Keratinocyte (primary cell): ENCODE data around the gene NCS1. TPM values are rescaled to one million over a fixed set of nuclear protein-coding genes. Genes with fewer than 3 reads are reported as not detected.

ENCODE experiments used
- DNase-seq: peaks from one replicate; pipeline ENCODE4 v3.0.0-alpha.2; 2011; ENCODE audit warnings: low read depth, missing footprints, low spot score
- FAIRE-seq: peaks from 2 replicates; lab custom pipeline; 2011; peaks lifted over from hg19 to GRCh38; lab: Jason Lieb, UNC
- H2AFZ ChIP-seq: 2 replicates; pipeline ENCODE4 v1.6.0; 2012; ENCODE audit warnings: low read length, control low read depth, inconsistent platforms; ENCODE audit not compliant: control insufficient read depth
- H3K27ac ChIP-seq: 2 replicates; pipeline ENCODE4 v1.5.1; 2011; ENCODE audit warnings: low read length; ENCODE audit not compliant: control insufficient read depth, insufficient read depth
- H3K27me3 ChIP-seq: 3 replicates; pipeline ENCODE4 v1.6.0; 2011; ENCODE audit warnings: low read length; ENCODE audit not compliant: control insufficient read depth, insufficient read depth; ENCODE audit errors: extremely low read depth
- H3K36me3 ChIP-seq, 2 experiments: 2 replicates in 1 of 2; 3 replicates in 1 of 2; pipeline ENCODE4 v1.5.1; 2011; ENCODE audit warnings: low read length in 2 of 2, mild to moderate bottlenecking in 1 of 2; ENCODE audit not compliant: control insufficient read depth in 2 of 2, insufficient read depth in 2 of 2; ENCODE audit errors: extremely low read depth in 1 of 2
- H3K4me1 ChIP-seq: 3 replicates; pipeline ENCODE4 v1.5.1; 2011; ENCODE audit warnings: low read length; ENCODE audit not compliant: control insufficient read depth, insufficient read depth; ENCODE audit errors: extremely low read depth
- H3K4me2 ChIP-seq: 3 replicates; pipeline ENCODE4 v1.6.0; 2011; ENCODE audit warnings: low read depth, low read length; ENCODE audit not compliant: control insufficient read depth, insufficient read depth; ENCODE audit errors: extremely low read depth
- H3K4me3 ChIP-seq, 3 experiments: fragments of 200-600 bp in 1 of 3; sonication (generic) in 1 of 3; 2 replicates in 2 of 3; 3 replicates in 1 of 3; pipeline ENCODE4 v1.5.1; 2011 to 2016; ENCODE audit warnings: low read length in 3 of 3, mild to moderate bottlenecking in 3 of 3, control low read depth in 2 of 3, inconsistent platforms in 1 of 3, low read depth in 1 of 3, mixed read lengths in 1 of 3, mixed run types in 1 of 3, moderate library complexity in 1 of 3; ENCODE audit not compliant: control insufficient read depth in 2 of 3, insufficient read depth in 2 of 3; ENCODE audit errors: extremely low read depth in 1 of 3
- H3K79me2 ChIP-seq: 2 replicates; pipeline ENCODE4 v1.6.0; 2012; ENCODE audit warnings: low read length; ENCODE audit not compliant: control insufficient read depth, insufficient read depth
- H3K9ac ChIP-seq: 3 replicates; pipeline ENCODE4 v1.6.0; 2011; ENCODE audit warnings: low read length; ENCODE audit not compliant: control insufficient read depth, insufficient read depth; ENCODE audit errors: extremely low read depth
- H3K9me1 ChIP-seq: 3 replicates; pipeline ENCODE4 v1.6.0; 2011; ENCODE audit warnings: low read length; ENCODE audit not compliant: control insufficient read depth, insufficient read depth; ENCODE audit errors: extremely low read depth
- H3K9me3 ChIP-seq: 2 replicates; pipeline ENCODE4 v1.5.1; 2012; ENCODE audit warnings: low read depth, low read length; ENCODE audit not compliant: control insufficient read depth
- H4K20me1 ChIP-seq: 3 replicates; pipeline ENCODE4 v1.6.0; 2011; ENCODE audit warnings: low read length; ENCODE audit not compliant: control insufficient read depth, insufficient read depth; ENCODE audit errors: extremely low read depth
- CTCF ChIP-seq, 3 experiments: IDR thresholded peaks in 1 of 3; conservative IDR thresholded peaks in 1 of 3; optimal IDR thresholded peaks in 1 of 3; 2 replicates in 2 of 3; 3 replicates in 1 of 3; pipeline versions ENCODE3 to v1.5.1; 2011; ENCODE audit warnings: low read length in 3 of 3, mild to moderate bottlenecking in 3 of 3, moderate library complexity in 2 of 3, control low read depth in 1 of 3, inconsistent platforms in 1 of 3; ENCODE audit not compliant: insufficient read depth in 2 of 3; ENCODE audit errors: extremely low read depth in 1 of 3
- EZH2 ChIP-seq: IDR thresholded peaks from one replicate; pipeline ENCODE4 v1.6.1; 2012; ENCODE audit warnings: inconsistent platforms, mild to moderate bottlenecking, low read length, moderate library complexity
- dilution Hi-C: fragments of 300-500 bp; cut with MboI; formaldehyde crosslinking; loops from one replicate; pipeline ENCODE4 v1.7.0; 2020; ENCODE audit warnings: low sequenced_read_pairs; ENCODE audit not compliant: extremely low pct_ligation_motif_present
- polyA plus RNA-seq, 5 experiments: library from polyadenylated mRNA; depleted of rRNA in 3 of 5; stranded (reverse) in 3 of 5; stranded (forward) in 1 of 5; unstranded in 1 of 5; fragments of >200 nt; gene quantifications; 1 replicate in 1 of 5; 2 replicates in 3 of 5; 3 replicates in 1 of 5; pipeline versions ENCODE4 v1.2.1 to v1.2.3, GENCODE V29; 2011 to 2012; ENCODE audit warnings: missing spikeins in 2 of 5, low read depth in 1 of 5, low replicate concordance in 1 of 5

The NCS1 gene
- polyA plus RNA-seq, 1 donor (not counting 4 experiments of a cell fraction or from before 2014, with no cell fraction given): 49.1 TPM

GRCh38 chr9:130157079-130157478 is 15.1 kb upstream of the NCS1 start:
- Histone ChIP-seq H4K20me1 (no peaks in the 10 kb centered on the region), H3K9ac (no peak overlapping the region), H3K36me3 (no peaks in the 10 kb centered on the region), H3K4me1 (no peaks in the 10 kb centered on the region), H3K79me2 (no peaks in the 10 kb centered on the region), H3K27ac (no peak overlapping the region), H3K4me3 (no peak overlapping the region), H3K9me1 (no peaks in the 10 kb centered on the region), H3K9me3 (no peaks in the 10 kb centered on the region), H3K27me3 (no peaks in the 10 kb centered on the region), H3K4me2 (no peak overlapping the region), H2AFZ (no peak overlapping the region)
- dilution Hi-C loops: no loop called here
- no peak for DNase-seq
- no peak for FAIRE-seq
- no peak for TF ChIP-seq CTCF (optimal IDR thresholded peaks at IDR 0.05 in 1 of 3, IDR thresholded peaks at IDR 0.05 in 1 of 3, conservative IDR thresholded peaks at IDR 0.05 in 1 of 3; ENCODE audit: extremely low read depth in 1 of 3, insufficient read depth in 2 of 3, low read length in 3 of 3)
- TF ChIP-seq EZH2: no peak

- Histone ChIP-seq H3K4me1 (no peaks in the 10 kb centered on the region), H4K20me1 (no peaks in the 10 kb centered on the region), H3K9me1 (no peaks in the 10 kb centered on the region), H3K27ac (no peak overlapping the region), H3K4me2 (no peak overlapping the region), H3K9me3 (no peaks in the 10 kb centered on the region), H2AFZ (no peak overlapping the region), H3K79me2 (no peaks in the 10 kb centered on the region), H3K36me3 (no peaks in the 10 kb centered on the region), H3K4me3 (no peak overlapping the region), H3K27me3 (no peaks in the 10 kb centered on the region), H3K9ac (no peak overlapping the region)
- TF ChIP-seq EZH2 (no peak), CTCF (optimal IDR thresholded peaks at IDR 0.05 in 1 of 3, IDR thresholded peaks at IDR 0.05 in 1 of 3, conservative IDR thresholded peaks at IDR 0.05 in 1 of 3; ENCODE audit: extremely low read depth in 1 of 3, insufficient read depth in 2 of 3, low read length in 3 of 3) (no peak)
- DNase-seq (no peak), FAIRE-seq (no peak)
- dilution Hi-C loops: no loop called here
Measured at GRCh38 chr9:130158001-130158400, 14.2 kb upstream of the NCS1 start.
